Endothelial cell of coronary artery (primary cell): ENCODE data around the gene GLYATL1B. TPM values are rescaled to one million over a fixed set of nuclear protein-coding genes. Genes with fewer than 3 reads are reported as not detected.

Source experiments
- total RNA-seq: library from RNA; depleted of rRNA; stranded (reverse); fragments of >200 nt; gene quantifications from 2 replicates; pipeline ENCODE4 v1.2.3, GENCODE V29; 2014

The GLYATL1B gene, protein sequence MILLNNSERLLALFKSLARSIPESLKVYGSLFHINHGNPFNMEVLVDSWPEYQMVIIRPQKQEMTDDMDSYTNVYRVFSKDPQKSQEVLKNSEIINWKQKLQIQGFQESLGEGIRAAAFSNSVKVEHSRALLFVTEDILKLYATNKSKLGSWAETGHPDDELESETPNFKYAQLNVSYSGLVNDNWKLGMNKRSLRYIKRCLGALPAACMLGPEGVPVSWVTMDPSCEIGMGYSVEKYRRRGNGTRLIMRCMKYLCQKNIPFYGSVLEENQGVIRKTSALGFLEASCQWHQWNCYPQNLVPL
- total RNA-seq: not detected in 2 replicates

DNA sequence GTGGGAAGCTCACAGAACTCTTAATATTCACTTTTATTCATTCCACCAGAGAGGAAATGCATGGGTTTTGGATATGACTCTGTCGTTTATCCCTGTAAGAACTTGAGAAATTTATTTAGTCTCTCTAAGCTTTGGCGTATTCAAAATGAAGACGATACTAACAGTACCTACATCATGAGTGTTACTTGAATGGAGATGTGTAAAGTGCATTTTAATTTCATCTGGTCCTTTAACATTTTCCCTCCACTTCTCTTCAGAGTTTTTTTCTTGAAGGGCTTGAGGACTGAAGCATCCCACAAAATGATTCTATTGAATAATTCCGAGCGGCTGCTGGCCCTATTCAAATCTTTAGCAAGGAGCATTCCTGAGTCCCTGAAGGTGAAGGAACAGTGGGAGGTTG, at the start of gene GLYATL1B:
TSS of gene GLYATL1B (plus strand) at position 301 of the 400 bp plus-strand sequence. CDS start at position 301, 0 bp downstream.

DNA sequence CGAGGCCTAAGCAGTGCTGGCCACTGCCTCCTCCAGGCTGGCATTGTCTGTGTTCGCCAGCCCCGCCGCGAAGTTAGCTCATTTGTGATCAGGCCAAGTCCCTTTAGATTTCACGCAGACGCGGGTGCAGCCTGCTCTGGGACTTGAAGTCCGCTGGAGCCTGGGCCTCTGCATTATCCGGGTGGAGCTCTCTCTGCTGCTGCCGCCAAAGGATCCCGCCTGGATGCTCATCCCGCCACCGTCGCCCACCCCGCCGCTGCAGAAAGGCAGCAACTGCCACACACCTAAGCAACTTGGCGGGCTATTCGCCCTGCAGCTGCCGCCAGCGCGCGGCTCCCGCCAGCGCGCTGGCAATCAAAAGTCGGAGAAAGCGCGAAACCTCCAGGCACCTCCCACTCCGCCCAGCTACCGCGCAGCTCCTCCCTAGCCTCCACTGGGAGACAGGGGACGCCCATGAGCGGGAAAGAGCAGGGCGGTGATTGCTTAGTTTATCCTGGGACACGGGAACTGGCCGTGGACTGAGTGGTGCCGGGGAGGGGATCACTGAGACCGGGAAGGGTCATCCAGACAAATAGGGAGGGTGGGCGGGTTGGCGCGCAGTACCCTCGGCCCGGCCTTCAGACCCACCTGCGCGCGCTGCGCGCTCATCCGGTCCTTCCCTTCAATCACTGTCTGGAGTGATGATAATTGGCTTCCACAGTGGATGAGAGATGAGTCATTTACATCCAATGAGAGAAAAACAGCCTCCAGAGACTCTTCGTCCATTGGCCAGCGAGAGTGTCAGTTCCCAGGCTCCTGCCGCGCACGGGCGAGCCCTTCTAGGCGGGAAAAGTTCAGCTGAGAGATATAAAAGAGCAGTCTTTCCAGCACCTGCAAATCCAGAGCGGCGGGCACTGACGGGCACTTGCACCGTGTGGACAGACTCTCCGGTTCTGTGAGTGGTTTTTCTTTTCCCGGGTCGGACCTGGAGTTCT, 20.5 kb downstream of the GLYATL1B start, which contains the start of gene FAM111B:
TSS of gene FAM111B (plus strand) at position 875 of the 974 bp plus-strand sequence. CDS start 2,389 bp downstream, outside the sequence.

DNA sequence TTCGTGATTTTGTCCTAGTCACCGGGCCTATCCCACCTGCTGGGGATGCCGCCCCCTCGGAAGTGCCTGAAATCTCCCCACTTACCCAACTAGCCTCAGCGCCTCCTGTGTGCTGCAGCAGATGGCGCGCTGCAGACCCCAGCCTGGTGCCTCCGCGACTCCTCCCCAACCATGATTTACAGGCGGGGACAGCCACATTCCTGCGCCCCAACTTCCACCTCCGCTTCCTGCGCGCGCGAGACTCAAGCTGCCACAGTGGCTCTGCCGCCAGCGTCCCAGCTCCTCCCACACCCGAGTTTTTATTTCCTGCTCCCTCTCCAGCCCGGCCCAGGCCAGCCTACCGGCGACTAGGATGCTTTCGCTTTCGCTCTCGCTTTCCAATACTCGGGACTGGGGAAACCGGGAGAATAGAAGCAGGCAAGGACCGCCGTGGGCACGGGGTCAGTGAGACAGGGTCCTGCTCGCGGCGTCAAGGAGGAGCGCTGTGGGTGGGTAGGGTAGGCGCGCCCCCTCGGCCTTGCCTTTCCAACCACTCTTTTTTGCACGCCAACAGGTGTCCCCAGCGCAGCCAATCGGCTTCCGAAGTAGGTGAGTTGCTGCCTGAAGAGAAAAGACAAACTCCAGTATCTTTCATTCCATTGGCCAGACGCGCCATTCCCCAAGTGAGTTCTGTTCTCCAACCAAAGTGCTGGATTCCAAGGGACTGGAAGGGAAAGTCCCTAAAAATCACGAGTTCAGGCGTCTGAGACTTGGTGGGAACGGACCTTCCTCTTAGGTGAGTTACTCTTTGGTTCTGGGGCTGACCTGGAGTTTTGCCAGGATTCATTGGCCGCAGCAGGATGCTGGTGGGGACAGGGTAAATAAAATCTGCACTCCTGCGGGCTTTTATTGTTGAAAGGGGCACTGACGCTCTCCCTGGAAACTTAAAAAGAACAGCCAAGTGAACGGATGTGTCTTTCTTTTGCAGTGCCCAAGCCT, 56.7 kb downstream of the GLYATL1B start, which contains the start of gene FAM111A:
TSS of gene FAM111A (plus strand) at position 327 of the 978 bp plus-strand sequence. CDS start 6,017 bp downstream, outside the sequence.

Other genes starting within 250 kb of the GLYATL1B start
- gene GLYATL2, start 241.6 kb upstream of the GLYATL1B start, total RNA-seq: not detected in 2 replicates
- gene GLYATL1, start 146.8 kb upstream of the GLYATL1B start, total RNA-seq: not detected in 2 replicates
- gene FAM111B, start 20.9 kb downstream of the GLYATL1B start, total RNA-seq: 6.3 and 12.1 TPM in 2 replicates
- 35.5 and 37.2 TPM in 2 replicates for gene FAM111A, start 56.5 kb downstream of the GLYATL1B start, total RNA-seq
- 0.18 and 1.2 TPM in 2 replicates for gene DTX4, start 85.8 kb downstream of the GLYATL1B start, total RNA-seq
- gene MPEG1, start 126.6 kb downstream of the GLYATL1B start, total RNA-seq: not detected in 2 replicates